HG03060 (cell line): ENCODE data around the gene GLRA3.
"Not testable (repeated sequence)": the region's sequence is repeated elsewhere in the genome, so short reads cannot be mapped to it uniquely, and the experiment has no call there.

ENCODE experiments used
- ATAC-seq: cut with Tn5 transposase; IDR thresholded peaks from one replicate; pipeline ENCODE4 v1.9.1; 2021; ENCODE audit warnings: low read depth, moderate number of reproducible peaks; ENCODE audit not compliant: unreplicated experiment

Gene GLRA3

DNA sequence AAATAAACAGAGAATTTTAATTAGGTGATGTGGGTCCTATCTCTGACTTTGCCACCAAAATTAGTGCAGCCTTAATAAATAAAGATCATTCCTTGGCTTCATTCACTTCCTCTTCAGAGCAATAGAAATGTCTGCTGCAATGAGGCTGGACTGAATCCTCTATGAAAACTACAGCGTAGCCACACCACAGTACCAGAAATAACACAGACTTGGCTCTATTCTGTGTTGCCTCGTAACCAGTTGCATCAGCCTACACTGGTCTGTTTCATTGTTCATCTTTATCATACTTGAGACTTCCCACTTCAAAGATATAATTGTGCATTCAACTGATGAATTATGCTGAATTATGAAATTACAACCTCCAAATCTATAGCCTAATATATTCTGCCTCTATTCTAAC is 15.8 kb downstream of the GLRA3 start:
- no peak for ATAC-seq

DNA sequence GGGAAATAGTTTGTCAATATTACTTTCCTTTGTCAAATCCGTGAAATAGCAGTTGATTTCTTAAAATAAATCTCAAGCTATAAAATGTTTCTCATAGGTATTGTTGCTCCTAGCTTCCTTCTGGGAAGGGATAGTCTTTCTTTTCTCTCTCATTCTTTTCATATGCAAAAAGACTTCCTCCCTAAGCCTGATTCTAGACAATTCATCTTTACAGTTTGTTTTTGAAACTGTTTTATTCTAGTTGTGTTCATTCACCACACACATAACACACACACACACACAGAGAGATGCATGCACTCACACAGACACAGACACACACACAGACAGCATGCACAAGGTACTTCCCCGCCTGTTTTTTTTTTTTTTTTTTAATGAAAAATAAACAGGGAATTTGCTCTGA is 18.2 kb downstream of the GLRA3 start:
- ATAC-seq = no peak

DNA sequence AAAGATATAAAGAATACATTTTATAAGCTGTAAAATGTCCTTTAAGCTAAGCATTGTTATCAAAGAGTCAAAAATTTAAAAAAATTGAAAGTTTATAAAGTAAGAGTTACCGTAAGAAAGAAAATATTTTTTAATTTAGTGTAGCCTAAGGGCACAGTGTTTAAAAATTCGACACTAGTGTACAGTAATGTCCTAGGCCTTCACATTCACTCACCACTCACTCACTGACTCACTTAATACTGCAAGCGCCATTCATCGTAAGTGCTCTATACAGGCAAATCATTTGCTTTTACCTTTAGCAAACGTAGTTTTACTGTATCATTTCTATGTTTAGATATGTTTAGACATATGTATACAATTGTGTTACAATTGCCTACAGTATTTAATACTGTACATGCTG is 20.2 kb downstream of the GLRA3 start:
- no peak for ATAC-seq

DNA sequence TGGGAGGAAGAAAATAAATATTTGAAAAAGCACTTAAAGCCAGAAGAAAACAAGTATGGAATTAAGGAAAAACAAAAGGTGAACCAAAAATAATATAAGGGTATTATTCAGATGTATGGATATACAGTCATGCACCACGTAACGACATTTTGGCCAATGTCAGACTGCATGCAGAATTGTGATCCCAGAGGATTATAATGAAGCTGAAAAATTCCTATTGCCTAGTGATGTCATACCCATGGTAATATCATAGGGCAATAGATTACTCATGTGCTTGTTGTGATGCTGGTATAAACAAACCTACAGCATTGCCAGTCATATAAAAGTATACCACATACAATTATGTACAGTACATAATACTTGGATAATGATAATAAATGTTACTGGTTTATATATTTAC is 20.9 kb downstream of the GLRA3 start:
- ATAC-seq = no peak

DNA sequence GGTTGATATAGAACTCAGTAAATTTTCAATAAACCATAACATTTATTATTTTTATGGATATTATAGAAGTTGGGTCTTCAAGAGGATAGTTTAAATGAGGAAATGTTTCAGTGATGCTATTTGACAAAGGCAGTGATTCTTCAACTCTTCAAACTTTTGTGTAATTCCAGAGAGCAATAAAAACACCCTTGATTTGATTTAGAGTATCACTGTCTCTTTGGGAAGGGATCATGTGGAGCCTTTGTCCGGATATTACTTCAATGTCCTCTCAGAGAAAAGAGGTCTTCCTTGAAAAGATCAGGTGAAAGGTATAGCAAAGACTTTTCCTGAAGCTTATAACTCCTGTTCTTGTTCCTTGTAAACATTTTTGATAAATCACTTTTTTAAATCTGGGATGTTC is 23.3 kb downstream of the GLRA3 start:
- ATAC-seq = no peak

DNA sequence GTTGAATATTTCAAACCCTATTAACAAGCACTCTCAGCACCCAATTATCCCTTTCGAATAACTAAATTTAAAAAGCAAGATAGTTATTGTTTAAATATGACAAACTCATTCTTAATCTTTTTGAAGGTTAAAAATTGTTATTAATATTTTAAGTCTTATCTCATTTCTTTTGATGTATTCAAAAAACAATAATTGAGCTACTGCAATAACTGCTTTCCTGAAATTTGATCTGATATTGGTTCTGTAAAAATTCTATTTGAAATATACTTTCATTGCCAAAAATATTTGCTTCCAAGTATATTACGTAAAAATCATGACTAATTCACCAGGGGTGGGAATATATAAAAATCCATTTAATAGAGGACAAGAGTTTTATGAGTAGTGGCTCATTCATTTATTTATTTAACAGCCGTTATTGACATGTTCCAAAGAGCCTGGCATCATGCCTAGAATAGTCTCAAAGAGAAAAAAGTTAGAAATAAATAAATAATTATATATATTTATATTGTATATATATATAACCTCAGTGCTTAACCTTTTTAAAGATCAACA is 34.4 kb downstream of the GLRA3 start:
- no peak for ATAC-seq

DNA sequence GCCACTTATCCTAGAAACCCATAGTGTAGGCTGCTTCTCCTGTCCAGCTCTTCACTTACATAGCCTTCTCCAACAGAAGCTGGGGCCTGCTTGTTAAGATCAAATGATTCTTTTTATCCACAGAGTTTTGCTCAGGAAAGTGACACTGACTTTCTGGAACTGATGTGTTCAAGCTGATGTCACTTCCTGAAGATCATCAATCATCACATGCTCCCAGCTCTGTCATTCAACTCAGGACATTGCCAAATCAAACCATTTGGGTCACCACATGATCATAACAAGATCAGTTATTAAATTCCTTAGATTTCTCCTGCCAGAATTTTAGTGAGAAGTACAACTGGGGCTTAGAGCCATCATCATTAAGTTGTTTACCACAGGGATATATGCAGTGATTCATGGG is 39.4 kb downstream of the GLRA3 start:
- ATAC-seq = no peak

DNA sequence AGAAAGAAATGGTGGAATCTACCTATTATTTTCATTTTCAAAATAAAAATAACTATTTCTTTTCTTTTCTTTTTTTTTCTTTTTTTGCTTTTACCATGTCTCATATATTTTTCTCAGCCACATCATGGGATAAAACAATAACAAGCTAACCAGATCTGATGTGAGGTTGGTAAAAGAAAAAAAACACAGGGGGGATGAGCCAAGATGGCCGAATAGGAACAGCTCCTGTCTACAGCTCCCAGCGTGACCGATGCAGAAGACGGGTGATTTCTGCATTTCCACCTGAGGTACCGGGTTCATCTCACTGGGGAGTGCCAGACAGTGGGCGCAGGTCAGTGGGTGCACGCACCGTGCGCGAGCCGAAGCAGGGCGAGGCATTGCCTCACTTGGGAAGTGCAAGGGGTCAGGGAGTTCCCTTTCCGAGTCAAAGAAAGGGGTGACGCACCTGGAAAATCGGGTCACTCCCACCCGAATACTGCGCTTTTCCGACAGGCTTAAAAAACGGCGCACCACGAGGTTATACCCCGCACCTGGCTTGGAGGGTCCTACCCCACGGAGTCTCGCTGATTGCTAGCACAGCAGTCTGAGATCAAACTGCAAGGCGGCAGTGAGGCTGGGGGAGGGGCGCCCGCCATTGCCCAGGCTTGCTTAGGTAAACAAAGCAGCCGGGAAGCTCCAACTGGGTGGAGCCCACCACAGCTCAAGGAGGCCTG is 50.6 kb downstream of the GLRA3 start:
- ATAC-seq = not testable (repeated sequence)

DNA sequence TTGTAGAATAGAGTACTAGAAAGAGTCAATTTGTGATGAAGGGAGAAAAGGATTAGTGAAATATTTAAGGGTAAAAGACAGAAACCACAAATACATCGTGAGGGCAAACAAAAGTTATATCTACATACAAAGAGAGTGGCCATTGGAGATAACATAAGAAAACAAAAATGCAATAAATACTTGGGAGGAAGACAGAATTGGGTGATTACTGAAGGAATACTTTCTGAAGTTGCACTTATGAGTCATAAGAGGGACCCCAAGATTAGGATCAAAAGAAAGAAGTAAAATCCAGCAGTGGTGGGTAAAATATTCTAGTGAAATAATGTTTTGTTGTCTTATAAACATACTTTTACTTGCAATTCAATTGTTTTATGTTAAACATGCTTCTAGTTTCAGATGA is 53.7 kb downstream of the GLRA3 start:
- ATAC-seq = no peak

DNA sequence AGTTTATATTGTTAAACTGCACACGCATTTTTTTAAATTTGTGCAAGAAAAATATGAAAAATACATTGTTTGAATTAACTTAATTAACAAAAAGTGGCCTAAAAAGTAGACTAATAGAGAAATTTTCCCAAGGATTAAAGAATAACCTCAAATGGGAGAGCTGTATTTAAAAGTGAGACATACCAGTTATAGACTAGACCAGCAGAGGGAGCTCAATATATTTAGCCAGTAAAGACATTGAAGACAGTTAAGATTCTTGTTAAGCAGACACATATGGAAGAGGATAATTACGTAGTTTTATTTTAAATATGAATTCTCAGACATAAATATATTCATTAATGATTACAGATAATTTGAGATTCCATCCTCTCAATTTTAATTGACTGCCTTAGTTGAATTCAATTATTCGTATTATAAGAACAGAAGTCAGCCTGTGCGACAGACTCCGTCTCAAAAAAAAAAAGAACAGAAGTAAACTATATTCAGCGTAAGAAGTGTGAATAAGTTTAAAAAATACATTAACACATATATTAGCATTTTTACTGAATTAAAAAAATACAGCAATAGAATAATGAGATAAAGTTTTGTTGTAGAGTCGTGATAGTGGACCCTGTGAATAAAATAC is 64.8 kb downstream of the GLRA3 start:
- no peak for ATAC-seq

DNA sequence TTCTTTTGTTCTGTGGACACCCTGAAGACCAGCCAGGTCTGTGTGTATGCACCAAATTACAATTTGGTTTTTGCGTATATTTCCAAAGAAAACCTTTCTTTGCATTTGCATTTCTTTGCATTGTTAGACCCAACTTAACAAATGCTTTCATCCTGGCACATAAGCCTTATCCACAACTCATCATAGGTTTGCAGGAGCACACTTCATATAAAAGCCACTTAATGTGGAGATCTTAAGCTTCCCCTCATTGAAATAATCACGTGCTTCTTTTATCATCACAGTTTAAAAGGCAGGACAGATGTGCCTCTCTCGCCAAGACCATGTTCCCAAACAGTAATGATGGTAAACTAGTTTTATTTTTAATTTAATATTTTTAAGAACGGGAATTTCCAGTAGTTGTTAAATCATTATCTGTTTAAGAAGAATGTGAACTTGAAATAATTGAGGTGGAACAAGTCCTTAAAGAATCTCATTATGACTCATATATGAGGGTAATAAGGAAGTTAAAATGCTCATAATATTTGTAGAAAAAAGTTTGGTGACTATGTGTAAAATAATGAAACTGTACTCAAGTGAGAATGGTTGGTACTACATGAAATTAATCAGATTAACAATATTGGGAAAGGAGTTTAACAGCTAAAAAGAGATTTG is 65.5 kb downstream of the GLRA3 start:
- no peak for ATAC-seq

DNA sequence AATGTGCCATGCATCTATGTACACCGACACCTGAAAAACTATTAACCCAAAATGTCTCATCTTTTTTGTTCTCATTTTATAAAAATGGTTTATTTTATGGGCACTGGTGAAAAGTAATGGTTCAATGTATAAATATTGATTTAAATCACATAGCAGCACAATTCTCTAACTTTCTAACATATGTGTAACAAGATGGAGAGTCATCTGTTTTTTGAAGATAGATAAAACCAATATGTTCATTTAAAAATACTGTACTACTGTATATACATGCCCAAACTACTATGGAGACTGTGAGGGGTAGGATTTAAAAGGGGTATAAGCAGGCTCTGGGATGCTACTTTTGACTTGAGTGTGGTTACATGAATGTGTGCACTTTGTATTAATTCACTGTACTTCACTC is 67.6 kb downstream of the GLRA3 start:
- no peak for ATAC-seq

DNA sequence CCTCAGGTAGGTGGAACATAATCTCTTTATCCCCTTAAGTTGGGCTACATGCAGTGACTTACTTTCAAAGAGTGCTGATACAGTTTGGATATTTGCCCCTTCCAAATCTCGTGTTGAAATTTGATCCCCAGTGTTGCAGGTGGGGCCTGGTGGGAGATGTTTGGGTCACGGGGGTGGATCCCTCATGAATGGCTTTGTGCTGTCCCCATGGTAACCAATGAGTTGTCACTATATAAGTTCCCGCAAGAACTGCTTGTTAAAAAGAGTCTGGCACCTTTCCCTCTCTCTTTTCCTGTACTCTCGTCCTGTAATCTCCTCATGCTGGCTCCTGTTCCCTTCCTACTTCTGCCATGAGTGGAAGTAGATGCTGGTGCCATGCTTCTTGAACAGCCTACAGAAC is 71.3 kb downstream of the GLRA3 start:
- ATAC-seq = no peak

DNA sequence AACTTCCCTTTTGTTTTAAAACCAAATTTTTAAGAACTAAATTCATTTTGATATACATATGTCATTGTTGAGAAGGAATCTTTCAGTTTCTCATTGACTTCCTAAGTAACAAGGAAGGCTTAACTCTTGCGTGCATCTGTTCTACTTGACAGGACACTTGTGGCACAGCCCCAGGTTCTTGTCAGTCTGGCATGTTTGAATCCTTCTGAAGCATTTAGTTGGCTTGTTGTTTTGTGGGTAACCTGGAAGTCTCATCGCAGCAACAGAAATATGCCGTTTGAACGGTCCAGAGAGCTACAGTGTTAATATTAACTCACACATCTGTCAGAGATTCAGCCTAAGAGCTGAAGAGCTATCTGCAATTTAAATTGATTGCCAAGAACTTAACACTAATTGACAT is 76.0 kb downstream of the GLRA3 start:
- ATAC-seq = no peak

DNA sequence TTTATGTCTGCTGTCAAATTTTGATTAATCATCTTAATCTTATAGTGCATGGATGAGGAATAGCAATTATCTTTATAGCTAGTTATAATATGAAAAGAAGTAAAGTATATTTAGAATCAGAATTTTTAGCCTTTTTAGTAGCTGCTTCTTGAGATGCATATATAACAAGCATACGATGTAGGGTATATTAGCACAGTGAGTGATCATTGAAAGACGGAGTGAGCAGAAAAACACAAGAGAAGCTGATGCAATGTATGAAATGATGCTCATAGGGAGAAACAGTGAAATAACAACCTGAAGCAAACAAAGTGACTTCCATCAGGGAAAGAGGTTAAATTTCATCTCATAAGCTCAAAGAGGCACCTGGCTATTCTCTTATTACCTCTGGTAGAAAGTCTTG is 77.0 kb downstream of the GLRA3 start:
- no peak for ATAC-seq

DNA sequence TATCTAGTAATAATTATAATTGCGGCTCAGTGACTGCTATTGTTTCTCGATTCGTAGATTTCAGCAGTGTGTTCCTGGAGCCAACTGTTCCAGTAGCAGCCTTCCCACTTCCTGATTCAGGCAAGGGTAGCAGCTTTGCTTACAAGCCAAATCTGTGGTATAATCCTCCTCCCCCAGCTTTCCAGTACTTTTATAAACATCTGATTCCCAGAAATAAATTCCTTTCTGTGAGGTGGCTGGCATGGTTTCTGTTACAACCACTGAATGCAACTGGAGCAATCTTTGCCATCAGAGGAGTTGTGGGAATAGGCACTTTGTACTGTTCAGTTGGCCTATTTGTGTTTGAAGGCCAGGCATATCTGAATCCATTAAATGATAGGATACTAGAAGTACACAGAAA is 80.0 kb downstream of the GLRA3 start:
- ATAC-seq = no peak

DNA sequence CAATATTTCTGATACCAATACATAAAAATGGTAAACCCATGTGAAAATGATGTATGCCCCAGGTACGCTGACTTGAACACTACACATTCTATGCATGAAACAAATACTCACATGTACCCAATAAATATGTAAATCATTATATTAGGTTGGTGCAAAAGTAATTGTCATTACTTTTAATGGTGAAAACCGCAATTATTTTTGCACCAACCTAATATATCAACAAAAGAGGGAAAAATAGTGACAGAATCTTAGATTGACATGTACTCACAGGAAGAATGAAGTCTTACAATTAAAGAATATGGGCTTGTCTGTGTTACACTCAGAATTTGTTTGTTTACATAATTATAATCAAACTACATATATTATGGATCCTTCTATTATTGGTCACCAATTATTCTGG is 82.3 kb downstream of the GLRA3 start:
- no peak for ATAC-seq

DNA sequence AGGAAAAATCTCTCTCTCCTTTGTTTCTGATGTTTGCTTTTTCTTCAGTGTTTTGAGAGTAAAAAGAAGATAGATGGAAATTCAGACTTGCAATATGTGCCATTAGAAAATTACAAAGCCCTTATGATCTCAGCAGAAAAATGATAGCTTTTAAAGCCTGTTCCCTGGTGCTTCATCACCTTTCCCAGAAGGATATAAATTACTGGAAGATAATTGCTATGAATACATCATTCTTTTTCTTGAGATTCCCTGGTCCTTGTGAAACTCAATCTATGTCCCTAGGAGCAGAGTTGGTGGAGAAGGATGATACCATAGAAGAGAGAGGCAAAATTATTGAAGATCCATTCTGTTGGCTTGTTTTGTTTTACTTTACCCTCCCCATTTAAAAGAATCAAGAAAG is 86.5 kb downstream of the GLRA3 start:
- no peak for ATAC-seq

DNA sequence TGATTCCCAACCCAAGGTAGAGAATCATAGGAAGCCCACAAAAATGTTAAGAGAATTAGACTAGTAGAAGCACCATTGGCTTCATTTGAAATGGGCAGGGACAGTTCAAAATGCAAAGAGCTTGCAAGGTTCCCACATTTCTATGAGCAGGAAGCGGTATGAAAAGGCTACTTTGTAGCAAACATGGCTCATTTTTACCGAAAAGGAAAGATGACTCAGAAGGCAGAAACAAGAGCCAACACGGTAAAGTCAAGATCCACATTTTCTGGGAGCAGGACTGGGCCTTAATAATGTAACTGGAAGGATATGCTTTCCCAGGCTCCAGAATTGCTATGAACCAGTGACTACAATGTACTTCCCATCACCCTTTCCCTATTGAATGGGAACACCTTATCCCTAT is 89.5 kb downstream of the GLRA3 start:
- no peak for ATAC-seq

DNA sequence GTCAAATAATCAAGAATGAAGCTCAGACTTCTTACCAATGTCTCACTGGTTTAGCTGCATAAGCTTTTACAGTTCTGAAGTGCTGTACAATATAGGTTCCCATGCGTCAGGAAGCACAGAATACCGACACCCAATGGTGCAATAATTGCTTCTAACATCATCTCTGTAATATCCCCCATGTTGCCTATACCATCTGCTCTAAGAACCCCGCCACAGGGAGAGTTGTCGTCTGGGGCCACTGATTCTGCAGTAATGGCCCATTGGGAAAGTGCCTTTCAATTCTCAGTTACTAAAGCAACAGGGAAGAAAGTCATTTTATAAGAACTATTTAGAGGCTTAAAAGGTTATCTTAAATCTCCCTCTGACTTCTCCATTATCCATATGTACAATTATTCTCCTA is 94.9 kb downstream of the GLRA3 start:
- ATAC-seq = no peak

DNA sequence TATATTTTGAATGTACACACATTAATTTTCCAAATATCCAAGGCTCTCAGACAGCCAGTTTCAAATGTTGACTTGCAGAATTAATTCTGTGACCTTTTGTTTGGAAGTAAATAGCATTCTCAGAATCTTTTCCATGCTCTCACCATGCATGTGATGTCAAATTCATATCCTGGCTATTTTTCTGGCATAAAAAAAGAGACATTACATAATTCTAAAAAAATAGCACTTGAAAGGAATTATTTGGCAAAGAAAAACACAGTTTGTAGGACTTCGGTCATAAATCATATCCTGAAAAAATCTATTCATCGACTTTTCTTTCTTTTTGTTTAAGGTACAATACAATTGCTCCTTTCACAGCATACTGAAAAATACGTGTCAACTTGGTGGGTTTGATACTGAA is 111.2 kb downstream of the GLRA3 start:
- no peak for ATAC-seq
